Coronary artery (tissue), 2 donors: ENCODE measurements around the gene PRDM4.

ENCODE experiments used
- DNase-seq: peaks from one replicate; pipeline ENCODE4 v3.0.0-alpha.2; 2017; ENCODE audit warnings: low spot score
- H3K27ac ChIP-seq, 2 donors: fragments of 200-600 bp; sonication (generic); one replicate each; pipeline ENCODE4 v1.5.1; 2016 to 2019
- H3K4me3 ChIP-seq: fragments of 200-600 bp; sonication (generic); 2 replicates; pipeline ENCODE4 v1.5.1; 2016; ENCODE audit warnings: mild to moderate bottlenecking, moderate library complexity
- TF ChIP-seq, protein P1 (sequence below): fragments of 200-600 bp; sonication (generic); IDR thresholded peaks from one replicate; pipeline ENCODE4 v1.5.1; 2019; ENCODE audit warnings: antibody characterized with exemption

Gene PRDM4

GRCh38 chr12:107749083-107749482 is 11.9 kb downstream of the PRDM4 start:
- TF ChIP-seq, protein P1, sequence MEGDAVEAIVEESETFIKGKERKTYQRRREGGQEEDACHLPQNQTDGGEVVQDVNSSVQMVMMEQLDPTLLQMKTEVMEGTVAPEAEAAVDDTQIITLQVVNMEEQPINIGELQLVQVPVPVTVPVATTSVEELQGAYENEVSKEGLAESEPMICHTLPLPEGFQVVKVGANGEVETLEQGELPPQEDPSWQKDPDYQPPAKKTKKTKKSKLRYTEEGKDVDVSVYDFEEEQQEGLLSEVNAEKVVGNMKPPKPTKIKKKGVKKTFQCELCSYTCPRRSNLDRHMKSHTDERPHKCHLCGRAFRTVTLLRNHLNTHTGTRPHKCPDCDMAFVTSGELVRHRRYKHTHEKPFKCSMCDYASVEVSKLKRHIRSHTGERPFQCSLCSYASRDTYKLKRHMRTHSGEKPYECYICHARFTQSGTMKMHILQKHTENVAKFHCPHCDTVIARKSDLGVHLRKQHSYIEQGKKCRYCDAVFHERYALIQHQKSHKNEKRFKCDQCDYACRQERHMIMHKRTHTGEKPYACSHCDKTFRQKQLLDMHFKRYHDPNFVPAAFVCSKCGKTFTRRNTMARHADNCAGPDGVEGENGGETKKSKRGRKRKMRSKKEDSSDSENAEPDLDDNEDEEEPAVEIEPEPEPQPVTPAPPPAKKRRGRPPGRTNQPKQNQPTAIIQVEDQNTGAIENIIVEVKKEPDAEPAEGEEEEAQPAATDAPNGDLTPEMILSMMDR, result no peak
- Histone ChIP-seq H3K27ac (no peak overlapping the region), H3K4me3 (no peak overlapping the region)
- no peak for DNase-seq

GRCh38 chr12:107748472-107748871 is 12.5 kb downstream of the PRDM4 start:
- no peak for DNase-seq
- Histone ChIP-seq H3K27ac (no peak overlapping the region), H3K4me3 (no peak overlapping the region)
- TF ChIP-seq, protein P1, result no peak

- H3K27ac ChIP-seq, result no peak overlapping the region
- no peak for DNase-seq
- TF ChIP-seq, protein P1, result no peak
- H3K4me3 ChIP-seq, result no peak overlapping the region
Measured at GRCh38 chr12:107736914-107737313, 24.0 kb downstream of the PRDM4 start.

- no peak for DNase-seq
- TF ChIP-seq, protein P1, result no peak
- H3K27ac ChIP-seq, result no peak overlapping the region
- H3K4me3 ChIP-seq, result no peak overlapping the region
Measured at GRCh38 chr12:107735763-107736162, 25.2 kb downstream of the PRDM4 start.

GRCh38 chr12:107734139-107734538 is 26.8 kb downstream of the PRDM4 start:
- no peak overlapping the region for H3K27ac ChIP-seq
- TF ChIP-seq, protein P1, result no peak
- DNase-seq, result no peak

DNA sequence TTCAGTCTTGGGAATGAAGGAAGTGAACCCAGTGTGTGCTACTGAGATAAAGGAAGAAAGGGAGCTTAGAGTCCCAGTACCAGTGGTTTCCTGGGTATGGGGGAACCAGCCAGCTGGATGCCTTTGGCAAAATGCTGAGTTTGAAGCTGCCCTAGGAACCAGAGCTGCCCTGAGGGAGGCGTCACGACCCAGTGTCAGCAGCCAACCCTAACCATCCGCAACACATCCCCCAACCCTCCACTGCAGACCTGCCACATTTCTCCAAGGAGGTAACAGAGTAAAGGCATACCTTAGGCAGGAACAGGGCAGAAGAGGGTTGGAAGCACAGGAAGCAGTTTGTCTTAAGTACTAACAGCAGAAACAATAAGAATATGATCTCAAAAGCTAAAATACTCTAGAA is 28.6 kb downstream of the PRDM4 start:
- no peak overlapping the region for H3K27ac ChIP-seq
- TF ChIP-seq, protein P1, result no peak

More at GRCh38 chr12:107734139-107734538, 26.8 kb downstream of the PRDM4 start:
- H3K4me3 ChIP-seq, result no peak overlapping the region

GRCh38 chr12:107731366-107731765 is 29.6 kb downstream of the PRDM4 start:
- TF ChIP-seq, protein P1, result no peak
- no peak overlapping the region for H3K27ac ChIP-seq
- H3K4me3 ChIP-seq, result no peak overlapping the region
- no peak for DNase-seq

More for the DNA sequence above, 28.6 kb downstream of the PRDM4 start:
- H3K4me3 ChIP-seq, result no peak overlapping the region
- no peak for DNase-seq
